ENCODE measurements around the gene PTPRCAP.
A peak's percentile ranks its signal among the peaks of the same experiment; 100 is the strongest.
"Not testable (repeated sequence)": the region's sequence is repeated elsewhere in the genome, so short reads cannot be mapped to it uniquely, and the experiment has no call there.

Gene PTPRCAP

GRCh38 chr11:67437082-67437808, at the start of gene PTPRCAP:
TSS of gene PTPRCAP (minus strand) at chr11:67437682. CDS start at chr11:67437619, 63 bp downstream.
- DNase-seq (ENCODE audit: low spot score) = no peak

DNA sequence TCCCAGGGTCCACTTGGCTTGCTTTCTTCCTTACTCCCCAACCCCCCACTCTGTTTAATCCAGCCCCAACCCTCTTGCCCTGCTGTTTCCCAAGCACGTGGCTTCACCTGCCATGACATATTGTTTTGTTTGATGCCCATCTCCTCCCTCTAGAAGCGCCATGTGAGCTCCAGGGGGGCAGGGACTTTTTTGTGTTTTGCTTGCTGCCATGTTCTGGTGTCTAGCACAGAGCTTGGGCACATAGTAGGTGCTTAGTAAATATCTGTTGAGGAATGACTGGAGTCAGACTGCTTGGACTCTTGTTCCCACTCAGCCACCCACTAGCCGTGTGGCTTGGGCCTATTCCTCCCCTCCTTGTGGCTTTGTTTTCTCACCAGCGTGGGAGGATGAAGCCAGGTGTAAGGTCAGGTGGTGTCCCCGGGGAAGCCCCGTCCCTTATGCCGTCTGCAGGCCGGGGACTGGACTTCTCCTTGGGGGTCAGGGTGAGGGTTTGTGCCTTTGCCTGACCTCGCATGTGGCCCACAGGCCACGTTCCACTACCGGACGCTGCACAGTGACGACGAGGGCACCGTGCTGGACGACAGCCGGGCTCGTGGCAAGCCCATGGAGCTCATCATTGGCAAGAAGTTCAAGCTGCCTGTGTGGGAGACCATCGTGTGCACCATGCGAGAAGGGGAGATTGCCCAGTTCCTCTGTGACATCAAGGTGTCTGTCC, 49.2 kb upstream of the PTPRCAP start:
- DNase-seq (ENCODE audit: low spot score) = no peak

DNA sequence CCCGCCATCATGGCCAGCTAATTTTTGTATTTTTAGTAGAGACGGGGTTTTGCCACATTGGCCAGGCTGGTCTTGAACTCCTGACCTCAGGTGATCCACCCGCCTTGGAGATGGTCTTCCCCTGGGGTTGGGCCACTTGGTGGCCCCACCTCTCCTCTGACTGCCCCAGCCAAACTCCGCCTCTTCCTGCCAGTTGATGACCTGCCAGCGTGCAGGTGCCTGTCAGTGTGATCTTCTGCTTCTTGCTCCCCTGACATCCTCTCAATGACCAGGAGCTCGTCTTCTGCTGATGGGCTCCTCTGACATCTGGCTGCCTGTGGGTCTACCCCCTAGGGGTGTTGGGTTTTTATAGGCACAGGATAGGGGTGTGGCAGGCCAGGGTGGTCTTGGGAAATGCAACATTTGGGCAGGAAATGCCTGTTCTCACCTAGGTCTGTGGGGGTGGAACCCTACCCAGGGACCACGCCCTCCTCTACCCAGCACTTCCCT, 48.4 kb upstream of the PTPRCAP start:
- DNase-seq (ENCODE audit: low spot score) = not testable (repeated sequence)

GRCh38 chr11:67484847-67485311, 47.4 kb upstream of the PTPRCAP start:
- DNase-seq (ENCODE audit: low spot score) = no peak

DNA sequence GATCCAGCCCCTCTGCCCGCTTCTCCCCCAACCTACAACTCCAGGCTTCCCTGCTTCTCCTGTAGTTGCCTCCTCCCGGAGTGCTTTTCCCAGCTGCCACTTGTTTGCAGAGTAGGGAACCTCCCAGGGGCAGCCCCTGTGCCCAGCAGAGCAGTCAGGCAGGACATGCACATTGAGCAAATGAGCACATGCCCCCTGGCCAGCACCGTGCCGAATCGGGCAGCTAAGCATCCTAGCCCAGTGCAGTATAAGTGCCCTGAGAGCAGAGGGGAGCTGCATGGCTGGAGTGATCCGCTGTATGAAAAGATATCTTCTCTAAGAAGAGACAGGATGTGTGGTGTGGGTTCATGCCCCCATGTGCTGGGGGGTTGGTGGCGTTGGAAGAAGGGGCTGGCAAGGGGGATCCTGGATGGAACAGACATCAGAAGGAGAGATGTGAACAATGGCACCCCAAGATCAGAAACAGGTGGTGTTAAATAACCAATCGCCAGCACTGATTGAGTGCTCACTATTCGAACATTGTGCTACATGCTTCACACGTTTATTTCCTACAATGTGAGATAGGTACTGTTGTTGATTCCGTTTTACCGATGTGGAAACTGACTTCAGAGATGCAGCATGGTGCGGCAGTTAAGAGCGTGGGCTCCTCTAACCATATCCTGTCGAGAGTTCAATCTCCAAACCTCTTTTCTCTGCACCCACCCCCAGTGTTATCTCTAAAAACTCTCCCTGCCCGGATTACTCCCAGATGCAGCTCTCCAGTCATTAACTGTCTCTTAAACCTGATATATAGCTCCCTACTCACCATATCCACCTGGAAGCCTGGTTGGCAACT, 46.6 kb upstream of the PTPRCAP start:
- no peak for DNase-seq (ENCODE audit: low spot score)

DNA sequence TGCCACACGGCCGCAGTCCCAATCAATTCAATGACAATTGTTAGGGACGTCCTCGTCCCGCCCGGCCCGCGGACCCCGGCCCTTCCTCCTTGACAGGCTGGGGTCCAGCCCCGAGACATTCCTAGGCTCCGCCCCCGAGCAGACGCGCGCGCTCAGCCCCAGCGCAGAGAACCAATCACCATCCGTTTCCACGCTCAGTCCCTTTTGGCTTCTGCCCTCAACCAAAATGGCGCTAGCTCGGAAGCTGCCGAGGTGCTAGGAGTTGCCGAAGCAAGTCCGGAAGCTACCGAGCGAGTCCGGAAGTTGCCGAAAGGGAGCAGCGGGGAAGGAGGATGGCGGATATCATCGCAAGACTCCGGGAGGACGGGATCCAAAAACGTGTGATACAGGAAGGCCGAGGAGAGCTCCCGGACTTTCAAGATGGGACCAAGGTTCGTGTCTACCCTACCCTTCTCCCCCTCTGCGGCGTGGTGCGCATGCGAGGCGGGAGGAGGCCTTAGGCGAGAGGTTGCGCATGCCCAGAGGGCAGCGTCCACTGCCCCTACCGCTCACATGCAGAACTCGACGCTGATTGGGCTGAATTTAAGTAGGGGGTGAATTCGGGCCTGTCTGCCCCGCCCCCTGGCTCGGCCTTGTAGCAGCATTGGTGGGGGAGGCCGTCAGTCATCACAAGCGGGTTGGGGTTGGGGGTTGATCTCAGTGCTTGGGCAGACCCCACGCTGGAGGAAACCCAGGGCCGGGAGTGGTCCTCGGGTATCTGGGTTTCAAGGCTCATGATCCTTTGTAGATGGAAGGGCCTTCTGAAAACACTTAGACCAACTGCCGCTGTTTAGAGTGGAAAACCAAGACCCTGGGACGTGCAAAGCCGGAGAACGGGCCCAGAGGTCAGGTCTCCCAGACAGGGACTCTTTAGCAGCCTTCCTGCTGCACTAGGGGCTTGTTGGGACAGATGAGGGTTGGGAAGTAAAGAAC, 45.6 kb upstream of the PTPRCAP start, which contains the start of gene AIP:
Gene AIP (plus strand): TSS at position 200 of the 972 bp plus-strand sequence. CDS start 133 bp downstream, at position 333.
- DNase-seq (ENCODE audit: low spot score) = peak; percentile 98

- no peak for DNase-seq (ENCODE audit: low spot score)
Observed at GRCh38 chr11:67482275-67482826, 44.9 kb upstream of the PTPRCAP start.

GRCh38 chr11:67477344-67478050, 40.0 kb upstream of the PTPRCAP start:
- not testable (repeated sequence) for DNase-seq (ENCODE audit: low spot score)

- DNase-seq (ENCODE audit: low spot score) = not testable (repeated sequence)
Observed at GRCh38 chr11:67476692-67477091, 39.2 kb upstream of the PTPRCAP start.

DNA sequence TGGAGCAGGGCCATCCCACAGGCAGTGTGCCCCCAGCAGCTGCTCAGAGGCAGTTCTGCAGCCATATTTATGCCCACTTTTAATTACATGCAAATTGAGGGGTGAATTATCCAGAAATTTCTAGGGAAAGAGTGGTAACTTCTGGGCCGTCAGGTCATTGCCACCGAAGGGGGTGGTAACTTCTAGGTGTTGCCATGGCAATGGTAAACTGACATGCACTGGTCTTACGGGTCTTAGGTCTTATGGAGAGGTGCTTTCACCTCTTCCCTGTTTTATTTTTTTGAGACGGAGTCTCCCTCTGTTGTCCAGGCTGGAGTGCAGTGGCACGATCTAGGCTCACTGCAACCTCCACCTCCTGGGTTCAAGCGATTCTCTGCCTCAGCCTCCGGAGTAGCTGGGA, 35.4 kb upstream of the PTPRCAP start:
- DNase-seq (ENCODE audit: low spot score) = no peak

DNA sequence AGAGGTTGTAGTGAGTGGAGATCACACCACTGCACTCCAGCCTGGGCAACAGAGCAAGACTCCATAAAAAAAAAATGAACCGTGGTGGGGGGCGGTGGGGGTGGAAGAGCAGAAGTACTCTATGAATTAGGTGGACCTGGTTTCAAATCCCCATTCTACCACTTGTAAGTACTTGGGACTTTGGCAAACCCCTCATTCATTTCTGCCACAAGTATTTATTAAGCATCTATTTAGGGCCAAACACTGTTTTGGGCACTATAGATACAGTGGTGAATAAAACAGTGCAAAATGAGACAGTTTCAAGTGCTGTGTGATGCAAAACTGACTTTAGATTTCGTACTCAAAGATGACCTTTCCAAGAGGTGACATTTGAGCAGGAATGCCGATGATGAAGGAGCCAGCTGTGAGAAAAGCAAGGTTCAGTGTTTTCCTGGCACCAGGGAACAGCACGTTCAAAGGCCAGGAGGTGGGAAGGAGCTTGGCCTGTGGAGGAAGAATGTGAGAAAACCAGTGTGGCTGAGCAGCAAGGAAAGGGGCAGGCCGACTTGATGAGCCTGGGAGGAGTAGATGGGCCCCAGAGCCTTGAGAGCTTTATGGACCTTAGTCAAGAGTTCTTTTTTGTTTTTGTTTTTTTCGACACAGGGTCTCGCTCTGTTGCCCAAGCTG, 33.0 kb upstream of the PTPRCAP start:
- DNase-seq (ENCODE audit: low spot score) = no peak

- no peak for DNase-seq (ENCODE audit: low spot score)
Observed at GRCh38 chr11:67469508-67469811, 32.0 kb upstream of the PTPRCAP start.

- peak; percentile 98 for DNase-seq (ENCODE audit: low spot score)
Observed at GRCh38 chr11:67468759-67469507, 31.5 kb upstream of the PTPRCAP start, which contains the start of gene TMEM134. TSS of gene TMEM134 (minus strand) at chr11:67469251. CDS start at chr11:67469192, 59 bp downstream.

DNA sequence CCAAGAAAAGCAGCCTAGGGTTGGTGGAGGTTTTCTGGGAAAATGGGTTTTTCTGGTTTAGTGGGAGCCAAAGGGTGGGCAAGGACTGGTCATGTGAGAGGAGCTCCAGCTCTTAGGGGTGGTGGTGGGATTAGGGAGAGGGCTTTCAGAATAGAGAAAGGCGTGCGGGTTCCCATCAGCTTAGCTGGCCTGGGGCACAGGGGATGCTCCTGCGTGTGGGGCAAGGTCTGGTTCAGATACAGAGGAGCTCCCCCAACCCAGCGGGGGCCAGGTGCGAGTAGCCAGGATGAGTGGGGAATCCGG, 30.9 kb upstream of the PTPRCAP start:
- no peak for DNase-seq (ENCODE audit: low spot score)

DNA sequence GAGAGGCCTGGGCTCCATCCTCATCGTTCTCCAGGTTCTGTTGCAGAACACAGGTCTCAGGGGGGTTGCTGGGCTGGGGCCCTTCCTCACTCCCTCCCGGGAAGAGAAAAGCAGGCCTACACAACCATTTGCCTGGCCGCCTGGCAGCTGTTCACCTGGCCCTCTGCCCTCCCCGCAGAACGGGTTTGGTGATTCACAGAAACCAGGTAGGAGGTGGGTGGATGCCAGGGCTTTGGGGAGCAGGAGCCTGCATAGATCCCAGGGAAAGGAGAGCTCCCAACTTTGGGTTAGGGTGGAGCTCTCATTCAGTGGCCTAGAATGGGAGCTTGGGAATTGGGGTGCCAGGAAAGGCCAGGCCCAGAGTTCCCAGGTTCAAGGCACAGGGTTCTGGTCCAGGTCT, 30.6 kb upstream of the PTPRCAP start:
- no peak for DNase-seq (ENCODE audit: low spot score)

DNA sequence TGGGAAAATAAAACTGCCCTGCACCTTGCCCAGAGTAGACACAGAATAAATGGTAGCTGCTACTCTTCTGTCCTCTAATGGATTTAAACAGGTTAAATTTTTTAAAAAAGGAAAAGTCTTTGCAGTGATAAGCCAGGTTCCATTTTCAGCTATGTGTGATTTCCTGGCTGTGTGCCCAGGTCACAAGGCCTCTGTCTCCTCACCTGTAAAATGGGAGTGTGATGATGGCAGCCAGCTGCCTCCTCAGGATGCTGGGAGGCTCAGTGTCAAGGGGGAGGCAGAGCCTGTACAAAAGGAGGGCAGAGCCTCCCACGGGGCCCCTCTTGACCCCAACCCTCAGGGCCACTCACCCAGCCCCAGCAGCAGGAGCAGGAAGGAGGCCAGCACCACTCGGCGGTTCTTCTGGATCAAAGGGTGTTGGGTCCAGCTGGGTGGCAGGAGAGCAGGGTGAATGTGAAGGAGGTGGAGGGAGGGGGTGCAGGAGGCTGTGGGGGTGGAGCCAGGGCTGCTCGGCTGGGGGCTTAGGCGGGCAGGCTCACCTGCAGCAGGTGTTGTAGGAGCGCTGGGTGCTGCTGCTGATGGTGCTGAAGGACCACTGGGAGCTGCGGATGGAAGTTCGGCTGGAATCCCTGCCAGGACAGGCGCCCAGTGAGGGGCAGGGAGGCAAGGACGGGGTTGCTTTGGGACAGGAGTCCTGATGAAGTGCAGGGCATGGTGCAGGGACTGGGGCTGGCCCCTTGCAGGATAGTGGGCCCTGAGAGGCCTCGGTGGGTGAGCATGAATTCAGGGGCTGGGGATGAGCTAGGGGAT, 29.7 kb upstream of the PTPRCAP start:
- DNase-seq (ENCODE audit: low spot score) = no peak

DNA sequence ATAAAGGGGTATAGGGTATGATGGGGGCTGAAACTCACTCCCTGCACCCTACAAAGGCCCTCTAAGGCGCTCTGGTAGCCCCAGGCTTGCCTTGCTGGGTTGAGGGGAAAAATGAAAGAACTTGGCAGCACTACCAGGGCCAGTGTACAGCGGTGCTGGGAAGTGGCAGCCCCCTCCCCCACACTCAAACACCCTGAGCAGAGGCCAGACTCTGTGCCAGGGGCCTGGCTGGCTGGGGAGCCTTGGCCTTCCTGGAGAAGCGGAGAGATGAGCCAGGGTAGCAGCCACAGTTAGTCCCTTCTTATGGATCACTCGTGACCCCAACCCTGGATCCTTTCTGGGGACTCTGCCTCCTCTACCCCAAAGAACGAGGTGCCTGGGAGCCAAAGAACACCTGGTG, 28.9 kb upstream of the PTPRCAP start:
- DNase-seq (ENCODE audit: low spot score) = no peak

- DNase-seq (ENCODE audit: low spot score) = not testable (repeated sequence)
Observed at GRCh38 chr11:67465530-67465929, 28.0 kb upstream of the PTPRCAP start.

Data from GM03348 (cell line).